Measurements from ENCODE around the gene TMEM14C.

TMEM14C gene

DNA sequence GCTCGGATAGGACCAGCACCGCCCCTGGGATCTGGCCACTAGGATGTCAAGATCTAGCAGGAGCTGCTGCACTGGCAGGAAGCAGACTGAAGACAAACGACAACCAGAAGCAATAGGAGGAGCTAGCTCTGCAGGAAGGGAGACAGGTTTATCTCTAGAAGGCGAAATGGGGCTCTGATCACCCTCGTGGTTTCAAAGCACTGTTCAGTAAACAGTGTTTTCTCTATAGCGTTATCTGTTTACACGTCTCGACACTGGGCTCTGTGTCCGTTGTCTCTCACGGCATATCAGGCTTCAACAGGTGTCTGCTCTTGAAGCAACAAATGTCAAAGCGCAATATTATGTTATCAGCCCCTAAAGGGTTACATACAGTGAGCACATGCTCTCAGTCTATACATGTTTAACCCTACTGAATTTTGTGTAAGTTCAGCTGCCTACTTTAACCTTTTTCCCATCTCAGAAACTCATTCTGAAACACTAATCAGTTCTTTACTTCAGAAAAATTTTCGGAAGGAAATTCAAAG is 48.6 kb downstream of the TMEM14C start:
- no peak for DNase-seq

- DNase-seq = no peak
Observed at GRCh38 chr6:10778230-10778629, 55.4 kb downstream of the TMEM14C start.

DNA sequence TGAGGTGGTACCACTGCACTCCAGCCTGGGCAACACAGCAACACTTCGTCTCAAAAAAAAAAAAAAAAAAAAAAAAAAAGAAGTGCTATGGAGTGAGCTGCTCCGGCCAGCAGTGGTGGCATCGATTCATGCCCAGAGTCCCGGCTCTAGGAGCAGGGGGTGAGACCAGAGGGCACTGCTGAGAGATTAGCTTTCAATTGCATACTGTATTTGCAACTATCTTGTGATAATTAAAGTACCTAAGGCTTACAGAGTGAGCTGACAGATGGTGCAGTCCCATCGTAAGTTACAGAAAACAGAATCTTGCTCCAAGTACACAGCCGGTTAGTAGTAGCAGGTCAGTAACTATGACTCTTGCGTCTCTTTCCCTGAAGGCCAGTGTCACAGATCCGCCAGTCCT is 56.2 kb downstream of the TMEM14C start:
- no peak for DNase-seq
